Erythroblast (primary cell): ENCODE results near the gene HOXC6.

Source experiments
- GATA1 ChIP-seq: IDR thresholded peaks from 2 replicates; pipeline ENCODE4 v1.6.1; 2011; ENCODE audit warnings: low read depth, mild to moderate bottlenecking, control low read depth, low read length, moderate library complexity
- POLR2A ChIP-seq: IDR thresholded peaks from 2 replicates; pipeline ENCODE4 v1.6.1; 2011; ENCODE audit warnings: mild to moderate bottlenecking, low read length

GRCh38 chr12:54027442-54027786 is 826 bp upstream of the HOXC6 start:
- TF ChIP-seq POLR2A (no peak), GATA1 (no peak)
